GM18951 (cell line): ENCODE measurements around the gene VAT1L.
"Not testable (repeated sequence)": the region's sequence is repeated elsewhere in the genome, so short reads cannot be mapped to it uniquely, and the experiment has no call there.

Experiments
- POLR2A ChIP-seq: IDR thresholded peaks from 4 replicates; pipeline ENCODE4 v1.6.1; 2011; ENCODE audit warnings: mild to moderate bottlenecking; ENCODE audit not compliant: insufficient read length, insufficient read depth; ENCODE audit errors: extremely low read depth
- in situ Hi-C: fragments of 300-500 bp; cut with MboI; formaldehyde crosslinking; loops from one replicate; pipeline ENCODE4 v1.12.0; 2022; ENCODE audit warnings: low sequenced_read_pairs, mixed read lengths, inconsistent platforms; ENCODE audit not compliant: unreplicated experiment

Gene VAT1L

DNA sequence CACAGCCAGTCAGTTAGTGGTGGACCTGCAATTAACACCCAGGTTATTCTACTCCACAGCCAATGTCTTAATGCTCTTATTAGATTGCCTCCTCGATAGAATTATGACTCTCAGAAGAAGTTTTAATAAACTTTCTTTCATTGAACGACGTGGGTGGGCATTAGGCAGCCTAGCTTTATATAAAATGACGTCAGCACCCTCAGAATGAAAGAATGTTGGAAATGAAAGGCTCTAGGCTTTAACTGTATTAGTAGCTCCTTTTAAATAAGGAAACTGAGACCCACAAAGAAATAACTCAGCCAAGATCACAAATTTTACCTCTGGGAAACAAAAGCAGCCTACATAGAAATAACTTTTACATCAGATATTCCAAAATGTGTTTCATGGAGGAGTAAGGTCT, 142.7 kb downstream of the VAT1L start:
- TF ChIP-seq POLR2A: no peak
- in situ Hi-C loops: no loop called here

DNA sequence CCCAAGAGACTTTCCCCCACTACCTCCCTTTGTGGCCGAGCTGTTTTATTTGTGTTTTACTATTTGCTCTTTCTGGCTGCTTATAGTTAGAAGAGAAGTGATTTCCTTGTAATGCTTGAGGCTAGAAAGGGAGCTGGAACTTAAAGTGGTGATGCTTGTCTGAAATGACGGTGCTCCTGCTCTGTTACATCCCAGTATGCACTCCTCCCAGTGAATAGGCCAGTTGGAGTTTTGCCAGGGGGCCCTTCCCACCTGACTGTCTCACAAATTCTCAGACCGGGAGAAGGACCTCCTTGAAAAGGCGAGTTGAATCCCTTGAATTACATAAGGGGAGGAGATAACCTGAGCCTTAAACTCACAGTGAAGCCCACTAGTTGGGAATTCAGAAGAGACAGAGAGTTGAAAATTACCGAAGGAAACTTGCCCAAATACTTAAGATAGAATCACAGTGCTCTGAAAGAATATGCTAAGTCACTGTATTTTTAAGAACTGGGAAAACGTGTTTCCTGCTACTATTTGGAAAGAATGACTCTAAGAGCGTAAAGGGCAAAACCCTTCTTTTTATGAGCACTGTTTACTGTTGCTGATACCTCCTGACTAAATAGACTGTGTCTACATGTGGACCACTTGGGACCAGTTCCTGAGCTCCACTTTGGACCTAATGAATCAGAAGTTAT, 149.2 kb downstream of the VAT1L start:
- in situ Hi-C loops: no loop called here
- no peak for TF ChIP-seq POLR2A

DNA sequence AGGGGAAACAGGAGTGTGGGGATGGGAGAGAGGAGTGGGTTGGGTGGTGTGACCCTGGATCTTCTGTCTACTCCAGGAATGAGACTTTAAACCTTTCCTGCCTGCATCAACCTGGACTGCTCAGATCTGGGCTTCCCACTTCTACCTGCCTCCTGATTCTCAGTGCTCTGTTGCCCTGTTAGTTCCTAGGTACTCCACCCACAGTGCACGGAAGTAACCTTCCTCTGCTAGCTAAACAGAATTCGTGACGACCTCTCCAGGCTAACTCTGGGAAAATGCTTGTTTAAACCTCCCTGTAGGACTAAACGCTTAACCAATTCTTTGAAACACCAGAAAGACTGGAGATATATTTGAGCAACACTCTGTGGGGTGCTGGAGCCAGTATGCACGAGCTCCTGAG, 150.5 kb downstream of the VAT1L start:
- no peak for TF ChIP-seq POLR2A
- in situ Hi-C loops: no loop called here

DNA sequence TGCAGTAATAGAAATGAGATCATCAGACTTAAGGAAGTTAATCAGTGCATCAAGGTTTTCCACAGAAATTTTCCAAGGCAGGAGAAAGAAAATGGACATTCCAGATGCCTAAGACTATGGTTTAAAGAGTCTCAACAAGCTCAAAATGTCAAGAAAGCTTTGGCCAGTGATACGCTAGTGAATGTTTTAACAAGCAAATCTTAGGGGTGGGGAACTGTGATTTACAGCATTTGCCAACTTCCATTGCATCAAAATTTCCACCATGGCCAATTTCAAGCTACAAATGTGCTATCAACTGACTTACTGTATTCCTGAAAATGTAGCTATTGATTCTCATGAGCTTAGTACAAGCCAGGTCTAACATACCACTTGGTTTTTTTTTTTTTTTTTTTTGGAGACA, 151.6 kb downstream of the VAT1L start:
- in situ Hi-C loops: no loop called here
- no peak for TF ChIP-seq POLR2A

DNA sequence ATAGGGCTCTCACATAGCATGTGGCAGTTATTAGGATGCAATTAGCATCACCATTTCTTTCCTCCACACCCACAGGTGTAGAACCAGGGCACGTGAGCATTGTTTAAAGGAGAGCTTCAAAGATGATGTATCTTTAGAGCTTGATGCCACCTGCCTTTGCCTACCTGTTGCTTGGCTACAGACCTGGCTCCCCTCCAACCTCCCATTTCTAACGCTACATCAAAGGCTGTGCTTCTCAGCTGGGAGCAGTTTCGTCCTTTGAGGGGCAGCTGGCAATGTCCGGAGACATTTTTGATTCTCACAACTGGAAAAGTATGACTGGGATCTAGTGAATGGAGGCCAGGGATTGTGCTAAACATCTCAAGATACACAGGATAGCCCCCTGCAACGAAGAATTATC, 155.4 kb downstream of the VAT1L start:
- in situ Hi-C loops: no loop called here
- TF ChIP-seq POLR2A: no peak

DNA sequence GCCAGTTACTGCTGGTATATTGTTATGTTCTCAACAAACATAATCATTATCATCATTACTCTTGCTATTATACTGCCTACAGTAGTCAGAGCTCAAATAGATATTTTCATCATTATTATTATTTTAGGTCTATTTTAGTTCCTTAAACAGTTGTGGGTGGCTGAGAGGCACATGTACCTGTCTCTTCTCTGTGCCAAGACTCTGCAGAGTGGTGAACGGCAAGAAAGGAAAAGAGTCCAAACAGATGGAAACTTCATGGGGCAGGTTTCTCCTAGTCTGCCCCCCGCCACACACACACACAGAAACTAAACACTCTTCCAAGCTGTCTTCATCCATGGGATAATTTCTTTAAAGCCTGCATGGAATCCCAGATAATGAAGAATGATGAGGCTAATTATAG, 156.3 kb downstream of the VAT1L start:
- TF ChIP-seq POLR2A: no peak
- in situ Hi-C loops: no loop called here

DNA sequence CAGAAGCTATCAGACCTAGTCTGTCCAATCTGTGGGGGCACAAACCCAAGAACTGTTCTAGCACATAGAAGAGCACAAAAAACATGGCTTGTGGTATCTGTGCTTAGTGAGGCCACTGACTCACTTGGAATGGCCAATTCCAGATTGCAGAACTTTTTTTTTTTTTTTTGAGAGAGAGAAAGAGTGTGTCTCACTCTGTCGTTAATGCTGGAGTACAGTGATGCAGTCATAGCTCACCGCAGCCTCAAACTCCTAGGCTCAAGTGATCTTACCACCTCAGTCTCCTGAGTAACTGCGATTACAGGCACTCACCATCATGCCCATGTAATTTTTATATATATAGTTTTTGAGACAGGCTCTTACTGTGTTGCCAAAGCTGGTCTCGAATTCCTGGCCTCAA, 156.8 kb downstream of the VAT1L start:
- TF ChIP-seq POLR2A: no peak
- in situ Hi-C loops: no loop called here

DNA sequence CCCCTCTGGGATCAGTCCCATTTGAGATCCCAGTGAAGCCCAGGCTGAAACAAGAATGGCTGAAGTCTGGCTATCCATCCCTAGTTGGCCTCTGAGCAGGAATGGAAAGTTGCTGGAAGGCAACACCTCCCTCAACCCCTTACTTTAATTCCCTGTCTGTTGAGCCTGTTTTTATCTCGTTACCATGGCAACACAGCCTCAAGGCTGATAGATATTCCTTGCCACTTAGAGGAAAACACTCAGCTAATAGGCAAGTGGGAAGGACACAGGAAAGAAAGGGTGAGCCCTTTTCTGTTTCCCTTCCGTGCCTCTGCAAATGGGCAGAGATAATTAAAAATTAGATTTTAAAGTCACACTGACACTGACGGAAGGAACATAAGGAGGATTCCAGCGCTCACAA, 158.5 kb downstream of the VAT1L start:
- in situ Hi-C loops: no loop called here
- no peak for TF ChIP-seq POLR2A

DNA sequence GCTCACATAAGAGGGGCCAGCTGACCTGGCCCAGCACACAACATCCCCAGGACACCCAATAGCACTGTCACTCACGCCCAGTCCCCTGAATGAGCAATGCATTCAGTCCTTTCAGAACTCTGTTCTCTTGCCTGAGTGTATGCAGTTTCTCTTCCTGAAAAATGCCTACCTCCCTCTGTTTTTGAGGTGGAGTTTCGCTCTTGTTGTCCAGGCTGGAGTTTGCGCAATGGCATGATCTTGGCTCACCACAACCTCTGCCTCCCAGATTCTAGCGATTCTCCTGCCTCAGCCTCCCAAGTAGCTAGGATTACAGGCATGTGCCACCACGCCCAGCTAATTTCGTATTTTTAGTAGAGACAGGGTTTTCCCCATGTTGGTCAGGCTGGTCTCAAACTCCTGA, 159.2 kb downstream of the VAT1L start:
- in situ Hi-C loops: not testable (repeated sequence)

DNA sequence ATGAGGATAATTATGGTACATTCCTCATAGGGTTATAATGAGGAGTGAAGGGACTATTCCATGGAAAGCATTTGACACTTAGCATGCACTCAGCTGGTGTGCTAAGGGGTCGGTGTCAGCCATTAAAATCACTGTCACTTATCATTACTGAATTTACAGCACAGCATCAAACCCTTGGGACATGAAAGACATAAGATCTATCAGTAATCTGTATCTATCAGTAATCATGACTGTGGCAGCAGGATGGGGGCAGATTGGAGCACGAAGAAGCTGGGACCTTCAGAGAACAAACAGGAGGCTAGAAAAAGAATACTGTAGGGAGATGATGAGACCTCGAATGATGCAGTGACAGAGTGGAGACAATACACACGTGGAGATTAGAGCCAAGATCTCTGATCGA, 160.5 kb downstream of the VAT1L start:
- no peak for TF ChIP-seq POLR2A
- in situ Hi-C loops: no loop called here

DNA sequence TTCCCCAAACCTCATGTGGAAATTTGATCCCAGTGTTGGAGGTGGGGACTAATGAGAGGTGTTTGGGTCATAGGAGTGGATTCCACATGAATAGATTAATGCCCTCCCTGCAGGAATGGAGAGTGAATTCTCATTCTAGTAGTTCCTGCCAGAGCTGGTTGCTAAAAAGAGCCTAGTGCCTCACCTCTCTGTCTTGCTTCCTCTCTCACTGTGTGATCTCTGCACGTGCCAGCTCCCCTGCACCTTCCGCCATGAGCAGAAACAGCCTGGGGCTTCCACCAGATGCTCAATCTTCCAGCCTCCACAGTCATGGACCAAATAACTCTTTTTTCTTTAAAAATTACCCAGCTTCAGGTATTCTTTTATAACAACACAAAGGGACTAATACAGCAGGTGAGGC, 161.1 kb downstream of the VAT1L start:
- in situ Hi-C loops: no loop called here
- TF ChIP-seq POLR2A: no peak

DNA sequence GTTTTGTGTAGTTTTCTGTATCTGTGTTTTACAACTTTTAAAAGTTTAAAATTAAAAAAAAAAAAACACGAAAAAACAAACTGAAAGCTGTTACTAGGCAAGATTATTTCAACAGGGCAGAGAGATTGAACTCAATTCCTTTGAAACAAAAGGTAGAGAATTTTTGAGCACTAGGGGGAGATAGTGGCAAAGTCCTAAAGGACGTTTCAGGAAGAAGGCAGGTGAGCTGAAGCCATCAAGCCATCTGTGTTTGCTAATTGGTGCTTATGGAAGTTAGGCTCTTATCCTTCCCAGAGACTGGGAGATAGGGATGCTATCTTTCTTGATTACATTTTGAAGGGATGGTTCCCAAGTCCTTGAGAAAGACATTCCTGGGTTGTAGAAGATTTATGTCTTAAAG, 163.4 kb downstream of the VAT1L start:
- no peak for TF ChIP-seq POLR2A
- in situ Hi-C loops: no loop called here

DNA sequence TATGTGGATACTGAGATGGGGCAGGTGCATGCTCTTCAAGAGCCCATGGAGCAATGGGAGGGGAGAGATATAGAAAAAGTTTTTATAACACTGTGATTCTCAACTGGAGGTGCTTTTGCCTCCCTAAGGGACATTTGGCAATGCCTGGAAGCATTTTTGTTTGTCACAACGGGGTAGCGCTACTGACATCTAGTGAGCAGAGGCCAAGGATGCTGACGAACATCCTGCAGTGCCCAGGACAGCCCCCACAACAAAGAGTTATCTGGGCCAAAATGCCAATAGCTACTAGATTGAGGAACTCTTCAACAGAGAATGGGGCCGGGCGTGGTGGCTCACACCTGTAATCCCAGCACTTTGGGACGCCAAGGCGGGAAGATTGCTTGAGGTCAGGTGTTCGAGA, 166.8 kb downstream of the VAT1L start:
- in situ Hi-C loops: no loop called here
- no peak for TF ChIP-seq POLR2A

DNA sequence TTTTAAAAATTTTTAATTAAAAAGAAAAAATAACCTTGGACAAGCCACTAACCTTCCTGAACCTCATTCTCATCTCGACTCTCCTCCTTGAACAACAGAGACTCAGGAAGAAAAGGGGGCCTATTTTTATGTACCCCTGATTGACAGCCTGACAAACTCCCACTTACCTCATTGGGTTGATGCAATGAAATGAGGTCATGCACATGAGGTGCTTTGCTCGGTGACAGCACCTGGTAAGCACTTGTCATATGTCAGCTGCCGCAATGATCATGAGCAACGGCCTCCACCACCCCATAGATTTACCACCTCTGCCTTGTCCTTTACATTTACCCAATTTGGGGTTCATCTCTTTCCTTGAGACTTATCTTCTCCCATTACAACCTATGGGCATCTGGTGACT, 167.9 kb downstream of the VAT1L start:
- in situ Hi-C loops: no loop called here
- TF ChIP-seq POLR2A: no peak

DNA sequence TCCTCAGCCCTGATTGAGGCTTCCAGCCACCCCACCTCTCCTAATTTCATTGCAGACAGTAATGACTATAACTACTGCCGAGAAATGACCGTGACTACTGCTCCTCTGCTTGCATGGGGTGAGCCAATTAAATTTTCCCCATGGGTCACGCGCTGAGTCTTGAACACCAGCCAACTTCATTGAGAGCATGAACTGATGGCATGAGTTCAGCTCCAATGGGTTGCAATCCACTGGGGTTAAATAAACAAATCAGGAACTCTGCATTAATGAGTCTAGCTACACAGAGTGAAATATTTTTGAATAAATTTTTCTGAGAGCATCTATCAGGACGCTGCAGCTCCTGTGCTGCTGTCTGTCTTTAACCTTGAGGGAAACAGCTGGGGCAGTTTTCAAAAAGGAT, 172.4 kb downstream of the VAT1L start:
- in situ Hi-C loops: no loop called here
- TF ChIP-seq POLR2A: no peak

DNA sequence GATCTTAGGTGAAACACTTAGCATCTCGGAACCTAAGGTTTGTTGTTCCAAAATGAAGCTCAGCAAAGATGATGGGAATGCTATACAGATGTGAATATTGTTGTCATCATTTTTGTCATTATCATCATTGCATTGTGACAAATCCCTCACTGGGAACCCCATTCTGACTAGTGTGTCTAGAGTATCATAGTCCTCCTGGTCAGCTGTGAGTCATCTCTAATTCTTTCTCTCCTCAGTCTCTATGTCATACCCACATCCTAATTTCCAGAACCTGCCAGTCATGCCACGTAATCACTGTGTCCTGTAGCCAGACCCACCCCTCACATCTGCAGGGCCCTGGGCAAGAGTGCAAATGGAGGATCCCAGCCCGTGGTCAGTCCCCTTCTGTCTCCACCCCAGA, 173.4 kb downstream of the VAT1L start:
- in situ Hi-C loops: no loop called here
- TF ChIP-seq POLR2A: no peak

DNA sequence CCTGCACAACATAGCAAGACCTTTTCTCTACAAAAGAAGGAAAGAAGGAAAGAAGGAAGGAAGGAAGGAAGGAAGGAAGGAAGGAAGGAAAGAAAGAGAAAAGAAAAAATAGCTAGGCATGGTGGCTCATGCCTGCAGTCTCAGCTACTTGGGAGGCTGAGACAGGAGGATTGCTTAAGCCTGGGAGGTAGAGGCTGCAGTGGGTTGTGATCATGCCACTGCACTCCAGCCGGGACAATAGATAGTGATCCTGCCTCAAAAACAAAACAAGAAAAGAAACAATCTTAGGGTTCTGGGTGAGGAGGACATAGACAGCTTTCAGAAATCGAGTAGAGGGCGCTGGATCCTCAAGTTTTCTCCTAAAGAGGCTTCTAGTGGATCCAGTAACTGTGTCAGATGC, 174.3 kb downstream of the VAT1L start:
- TF ChIP-seq POLR2A: no peak
- in situ Hi-C loops: no loop called here
